Kidney epithelial cell (primary cell): ENCODE results near the gene SUPT7L. TPM values are rescaled to one million over a fixed set of nuclear protein-coding genes. Genes with fewer than 3 reads are reported as not detected.

ENCODE experiments used
- DNase-seq: peaks from one replicate; pipeline ENCODE4 v3.0.0-alpha.2; 2010; ENCODE audit warnings: low read depth
- H3K27me3 ChIP-seq: 2 replicates; pipeline ENCODE4 v1.6.0; 2011; ENCODE audit warnings: low read length; ENCODE audit not compliant: control insufficient read depth, insufficient read depth
- H3K36me3 ChIP-seq: 2 replicates; pipeline ENCODE4 v1.5.1; 2011; ENCODE audit warnings: low read length; ENCODE audit not compliant: control insufficient read depth, insufficient read depth
- H3K4me3 ChIP-seq: 2 replicates; pipeline ENCODE4 v1.5.1; 2011; ENCODE audit warnings: low read depth, mild to moderate bottlenecking, control low read depth, low read length
- CTCF ChIP-seq: IDR thresholded peaks from 2 replicates; pipeline ENCODE4 v1.5.1; 2011; ENCODE audit warnings: mild to moderate bottlenecking, moderate library complexity, low read length, control low read depth, inconsistent platforms; ENCODE audit not compliant: insufficient read depth, poor library complexity, severe bottlenecking
- total RNA-seq: library from RNA; depleted of rRNA; stranded (reverse); fragments of >200 nt; gene quantifications from 2 replicates; pipeline ENCODE4 v1.2.3, GENCODE V29; 2015

SUPT7L gene
- total RNA-seq = 25.6 and 36.3 TPM in 2 replicates

GRCh38 chr2:27663285-27664153, at the start of gene SUPT7L, which contains the start of gene SLC4A1AP:
TSS of gene SUPT7L (minus strand) at chr2:27663614. CDS start at chr2:27662192, 1,422 bp downstream.
TSS of gene SLC4A1AP (plus strand) at chr2:27663889. CDS start at chr2:27663915, 26 bp downstream.
- H3K36me3 ChIP-seq = no peaks in the 10 kb centered on the region
- H3K4me3 ChIP-seq = peak within 1 kb of the TSS; percentile 85
- peak; percentile 61 for DNase-seq
- no peaks in the 10 kb centered on the region for H3K27me3 ChIP-seq
- no peak for TF ChIP-seq CTCF

- no peaks in the 10 kb centered on the region for H3K27me3 ChIP-seq
- no peak for TF ChIP-seq CTCF
- H3K36me3 ChIP-seq = no peaks in the 10 kb centered on the region
- H3K4me3 ChIP-seq = no peak overlapping the region
- no peak for DNase-seq
Observed at GRCh38 chr2:27713201-27713600, 49.8 kb upstream of the SUPT7L start.

GRCh38 chr2:27712522-27712921, 49.1 kb upstream of the SUPT7L start:
- no peak for TF ChIP-seq CTCF
- Histone ChIP-seq H3K27me3 (no peaks in the 10 kb centered on the region), H3K4me3 (no peak overlapping the region), H3K36me3 (no peaks in the 10 kb centered on the region)
- no peak for DNase-seq

GRCh38 chr2:27711804-27712203, 48.4 kb upstream of the SUPT7L start:
- no peaks in the 10 kb centered on the region for H3K36me3 ChIP-seq
- DNase-seq = no peak
- no peaks in the 10 kb centered on the region for H3K27me3 ChIP-seq
- H3K4me3 ChIP-seq = no peak overlapping the region
- no peak for TF ChIP-seq CTCF

GRCh38 chr2:27710640-27711430, 47.4 kb upstream of the SUPT7L start:
- no peak for TF ChIP-seq CTCF
- no peak for DNase-seq
- no peak overlapping the region for H3K4me3 ChIP-seq
- no peaks in the 10 kb centered on the region for H3K27me3 ChIP-seq
- no peaks in the 10 kb centered on the region for H3K36me3 ChIP-seq
